ENCODE data around the gene MMP23B. TPM values are rescaled to one million over a fixed set of nuclear protein-coding genes. Genes with fewer than 3 reads are reported as not detected.
A peak's percentile ranks its signal among the peaks of the same experiment; 100 is the strongest.

The MMP23B gene
- polyA plus RNA-seq, 1 donor from 2014 or later = 0.93 TPM

GRCh38 chr1:1621173-1622009, 10.6 kb upstream of the MMP23B start:
- Mint-ChIP-seq H3K4me1 (peaks cover 0 to 6% (median 2%) of the 10 kb centered on the region in 3 donors), H3K9me3 (no peaks in the 10 kb centered on the region), H3K4me3 (peak overlapping the region in 1 of 4 donors; percentile 53), H3K36me3 (no peaks in the 10 kb centered on the region), H3K27ac (peak overlapping the region in 1 of 3 donors; percentile 70), H3K27me3 (no peaks in the 10 kb centered on the region)

DNA sequence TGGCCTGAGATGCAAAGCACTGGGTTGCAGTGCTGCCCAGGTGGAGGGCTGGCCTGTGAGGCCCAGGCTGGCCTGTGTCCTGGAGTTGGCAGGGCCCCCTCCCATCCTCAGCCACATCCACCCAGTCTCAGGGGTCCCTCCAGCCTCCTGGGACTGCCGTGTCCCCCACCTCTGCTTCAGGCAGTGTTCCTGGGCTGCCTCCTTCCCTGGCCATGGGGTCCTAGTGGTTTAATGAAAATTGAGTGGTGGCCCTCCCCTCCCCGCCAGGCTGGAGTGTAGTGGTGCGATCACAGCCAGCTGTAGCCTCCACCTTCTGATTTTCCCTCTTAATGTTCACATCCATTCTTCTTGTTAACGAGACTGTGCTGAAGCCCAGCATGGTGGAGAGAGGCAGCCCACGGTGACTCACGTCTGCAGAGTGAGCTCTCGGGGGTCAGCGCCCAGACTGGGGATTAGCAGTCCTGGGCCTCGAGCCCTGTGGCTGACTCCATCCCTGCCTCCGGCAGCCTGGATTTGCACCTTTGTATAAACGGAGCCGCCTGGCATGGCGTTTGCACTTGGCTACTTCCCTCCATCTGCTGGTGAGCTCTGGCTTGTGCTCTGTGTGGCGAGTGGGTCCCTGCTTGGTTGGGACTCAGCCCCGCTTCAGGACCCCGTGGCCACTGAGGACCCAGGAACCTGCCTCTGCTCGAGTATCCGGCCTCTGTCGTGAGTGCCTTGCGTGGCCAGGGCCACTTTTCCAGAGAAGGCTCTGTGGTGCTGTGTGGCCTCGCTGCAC, 9.8 kb upstream of the MMP23B start:
- H3K27me3 Mint-ChIP-seq = no peaks in the 10 kb centered on the region
- no peaks in the 10 kb centered on the region for H3K36me3 Mint-ChIP-seq
- H3K4me1 Mint-ChIP-seq = peaks cover 0 to 4% (median 2%) of the 10 kb centered on the region in 3 donors
- no peaks in the 10 kb centered on the region for H3K9me3 Mint-ChIP-seq
- peak overlapping the region in 2 of 4 donors; percentile 2 to 52 for H3K4me3 Mint-ChIP-seq
- H3K27ac Mint-ChIP-seq = peak overlapping the region in 1 of 3 donors; percentile 39

- Mint-ChIP-seq H3K9me3 (no peaks in the 10 kb centered on the region), H3K4me1 (peaks cover 0 to 2% (median 1%) of the 10 kb centered on the region in 3 donors), H3K27ac (peak overlapping the region in 1 of 3 donors; percentile 39), H3K27me3 (no peaks in the 10 kb centered on the region), H3K36me3 (no peaks in the 10 kb centered on the region), H3K4me3 (peak overlapping the region in 1 of 4 donors; percentile 52)
Observed at GRCh38 chr1:1622788-1623094, 9.2 kb upstream of the MMP23B start.

- Mint-ChIP-seq H3K4me3 (no peak overlapping the region), H3K27me3 (no peaks in the 10 kb centered on the region), H3K4me1 (peaks cover 0 to 2% (median 1%) of the 10 kb centered on the region in 3 donors), H3K27ac (no peak overlapping the region), H3K9me3 (no peaks in the 10 kb centered on the region), H3K36me3 (no peaks in the 10 kb centered on the region)
Observed at GRCh38 chr1:1623181-1623630, 8.8 kb upstream of the MMP23B start.

DNA sequence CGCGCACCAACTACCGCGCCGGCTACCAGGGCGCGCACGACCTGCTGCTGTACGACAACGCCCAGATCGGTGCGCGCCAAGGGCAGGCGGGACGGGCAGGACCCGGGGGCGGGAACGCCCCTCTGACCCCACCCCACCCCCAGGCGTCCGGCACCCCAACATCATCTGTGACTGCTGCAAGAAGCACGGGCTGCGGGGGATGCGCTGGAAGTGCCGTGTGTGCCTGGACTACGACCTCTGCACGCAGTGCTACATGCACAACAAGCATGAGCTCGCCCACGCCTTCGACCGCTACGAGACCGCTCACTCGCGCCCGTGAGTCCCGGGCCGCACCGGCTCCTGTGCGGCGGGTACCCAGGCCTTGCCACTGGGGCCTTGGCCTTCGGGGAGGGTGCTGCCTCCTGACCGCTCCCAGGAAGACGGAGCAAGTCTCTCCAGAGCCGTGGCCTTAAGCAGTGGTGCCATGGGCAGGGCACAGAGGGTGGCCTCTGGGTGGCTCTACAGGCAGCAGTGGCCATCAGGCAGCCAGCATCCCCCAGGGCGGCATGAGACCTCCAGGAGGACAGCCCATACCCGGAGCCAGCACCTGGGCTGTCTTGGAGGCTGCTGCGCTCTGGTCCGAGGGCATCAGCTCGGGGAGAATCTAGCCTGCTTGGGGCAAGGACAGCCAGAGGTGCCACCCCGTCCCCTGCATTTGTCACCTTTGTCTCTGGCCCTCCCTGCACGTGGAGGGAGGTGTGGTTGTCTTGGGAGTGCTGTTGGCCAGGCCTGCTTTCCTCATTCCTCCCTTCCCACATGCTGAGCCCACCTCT, 8.1 kb upstream of the MMP23B start:
- H3K27ac Mint-ChIP-seq = no peak overlapping the region
- H3K4me3 Mint-ChIP-seq = no peak overlapping the region
- H3K36me3 Mint-ChIP-seq = no peaks in the 10 kb centered on the region
- no peaks in the 10 kb centered on the region for H3K27me3 Mint-ChIP-seq
- no peaks in the 10 kb centered on the region for H3K9me3 Mint-ChIP-seq
- peaks cover 0 to 2% (median 1%) of the 10 kb centered on the region in 3 donors for H3K4me1 Mint-ChIP-seq

- Mint-ChIP-seq H3K9me3 (no peaks in the 10 kb centered on the region), H3K4me3 (no peak overlapping the region), H3K4me1 (peaks cover 0 to 2% (median 1%) of the 10 kb centered on the region in 3 donors), H3K36me3 (no peaks in the 10 kb centered on the region), H3K27ac (peak overlapping the region in 1 of 3 donors; percentile 72), H3K27me3 (no peaks in the 10 kb centered on the region)
Observed at GRCh38 chr1:1624443-1625403, 7.2 kb upstream of the MMP23B start.

DNA sequence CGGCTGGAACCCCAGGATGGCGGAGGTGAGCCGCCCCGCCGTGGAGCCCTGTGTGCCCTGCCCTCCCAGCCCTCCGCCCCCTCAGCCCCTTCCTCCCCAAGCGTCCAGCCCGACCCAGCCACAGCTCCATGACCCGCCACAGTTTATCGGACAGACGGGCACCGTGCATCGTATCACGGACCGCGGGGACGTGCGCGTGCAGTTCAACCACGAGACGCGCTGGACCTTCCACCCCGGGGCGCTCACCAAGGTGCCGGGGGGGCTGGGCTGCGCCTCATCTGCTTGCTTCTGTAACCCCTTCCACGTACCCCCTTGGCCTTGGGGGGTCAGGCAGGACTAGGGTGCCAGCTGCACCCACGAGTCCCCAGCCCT, 6.6 kb upstream of the MMP23B start:
- peaks cover 2% of the 10 kb centered on the region for H3K27me3 Mint-ChIP-seq
- H3K27ac Mint-ChIP-seq = no peak overlapping the region
- peaks cover 0 to 5% (median 3%) of the 10 kb centered on the region in 3 donors for H3K4me1 Mint-ChIP-seq
- peak overlapping the region in 1 of 4 donors; percentile 22 for H3K4me3 Mint-ChIP-seq
- peaks cover 2% of the 10 kb centered on the region for H3K36me3 Mint-ChIP-seq
- H3K9me3 Mint-ChIP-seq = peaks cover 0 to 2% (median 0%) of the 10 kb centered on the region in 3 donors

DNA sequence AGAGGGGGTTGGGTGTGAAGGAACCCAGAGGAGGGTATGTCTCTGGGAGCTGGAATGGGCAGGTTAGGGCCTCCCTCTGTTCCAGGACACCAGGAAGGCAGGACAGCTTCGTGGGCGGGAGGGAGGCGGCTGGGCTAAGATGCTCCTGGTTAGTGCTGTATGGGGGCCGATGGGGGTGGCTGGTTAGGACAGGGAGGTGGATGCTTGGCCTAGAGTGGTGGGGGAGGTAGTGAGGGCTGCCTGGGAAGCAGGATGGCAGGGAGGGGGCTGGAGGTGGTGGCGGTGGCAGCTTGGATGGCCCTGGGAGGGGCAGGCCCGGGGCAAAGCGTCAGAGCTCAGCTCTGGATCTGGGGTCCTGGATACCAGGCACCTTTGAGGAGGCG, 6.2 kb upstream of the MMP23B start:
- Mint-ChIP-seq H3K27me3 (peaks cover 2% of the 10 kb centered on the region), H3K4me1 (peaks cover 0 to 5% (median 3%) of the 10 kb centered on the region in 3 donors), H3K27ac (peak overlapping the region in 1 of 3 donors; percentile 48), H3K9me3 (peaks cover 0 to 2% (median 0%) of the 10 kb centered on the region in 3 donors), H3K4me3 (peak overlapping the region in 1 of 4 donors; percentile 22), H3K36me3 (peaks cover 2% of the 10 kb centered on the region)

DNA sequence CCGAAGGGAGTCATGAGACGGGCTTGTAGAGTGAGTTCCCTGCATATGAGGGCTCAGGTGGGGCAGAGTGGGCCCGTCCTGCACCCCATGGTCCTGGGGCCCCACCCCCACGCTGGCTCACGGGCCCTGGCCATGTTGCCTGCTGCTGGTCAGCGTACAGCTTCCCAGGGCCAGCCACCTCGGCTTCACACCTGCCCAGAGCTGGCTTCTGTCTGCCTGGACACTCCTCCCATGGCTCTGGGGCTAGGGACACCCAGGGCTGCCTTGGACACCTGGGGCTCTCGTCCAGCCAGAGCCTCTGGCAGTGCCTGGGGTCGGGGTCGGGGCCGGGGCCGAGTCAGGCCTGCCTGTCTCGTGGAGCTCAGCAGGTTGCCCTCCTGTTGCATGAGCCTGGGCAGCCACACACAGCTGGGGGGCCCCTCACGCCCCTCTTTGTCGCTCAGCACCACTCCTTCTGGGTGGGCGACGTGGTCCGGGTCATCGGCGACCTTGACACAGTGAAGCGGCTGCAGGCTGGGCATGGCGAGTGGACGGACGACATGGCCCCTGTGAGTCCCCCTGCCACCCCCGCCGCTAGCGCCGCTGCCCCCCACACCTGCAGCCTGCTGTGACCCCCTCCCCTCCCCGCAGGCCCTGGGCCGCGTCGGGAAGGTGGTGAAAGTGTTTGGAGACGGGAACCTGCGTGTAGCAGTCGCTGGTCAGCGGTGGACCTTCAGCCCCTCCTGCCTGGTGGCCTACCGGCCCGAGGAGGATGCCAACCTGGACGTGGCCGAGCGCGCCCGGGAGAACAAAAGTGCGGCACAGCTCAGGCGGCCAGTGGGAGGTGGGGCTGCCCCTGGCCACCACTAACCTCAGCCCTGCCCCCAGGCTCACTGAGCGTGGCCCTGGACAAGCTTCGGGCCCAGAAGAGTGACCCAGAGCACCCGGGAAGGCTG, 5.5 kb upstream of the MMP23B start:
- peak overlapping the region in 1 of 3 donors; percentile 48 for H3K27ac Mint-ChIP-seq
- peaks cover 0 to 2% (median 0%) of the 10 kb centered on the region in 3 donors for H3K9me3 Mint-ChIP-seq
- H3K4me3 Mint-ChIP-seq = no peak overlapping the region
- peaks cover 0 to 5% (median 3%) of the 10 kb centered on the region in 3 donors for H3K4me1 Mint-ChIP-seq
- peaks cover 2% of the 10 kb centered on the region for H3K27me3 Mint-ChIP-seq
- peaks cover 2% of the 10 kb centered on the region for H3K36me3 Mint-ChIP-seq

DNA sequence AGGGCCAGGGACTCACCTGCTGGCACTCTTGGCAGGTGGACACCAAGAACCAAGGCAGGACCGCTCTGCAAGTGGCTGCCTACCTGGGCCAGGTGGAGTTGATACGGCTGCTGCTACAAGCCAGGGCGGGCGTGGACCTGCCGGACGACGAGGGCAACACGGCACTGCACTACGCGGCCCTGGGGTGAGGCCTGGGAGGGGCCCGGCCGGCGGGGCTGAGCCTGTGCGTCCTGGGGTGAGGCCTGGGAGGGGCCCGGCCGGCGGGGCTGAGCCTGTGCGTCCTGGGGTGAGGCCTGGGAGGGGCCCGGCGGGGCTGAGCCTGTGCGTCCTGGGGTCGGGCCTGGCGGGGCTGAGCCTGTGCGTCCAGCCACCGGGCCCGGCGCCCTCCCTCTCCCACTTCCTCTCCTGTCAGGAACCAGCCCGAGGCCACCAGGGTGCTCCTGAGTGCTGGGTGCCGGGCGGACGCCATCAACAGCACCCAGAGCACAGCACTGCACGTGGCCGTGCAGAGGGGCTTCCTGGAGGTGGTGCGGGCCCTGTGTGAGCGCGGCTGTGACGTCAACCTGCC, 4.6 kb upstream of the MMP23B start:
- Mint-ChIP-seq H3K36me3 (peaks cover 2% of the 10 kb centered on the region), H3K27ac (peak overlapping the region in 2 of 3 donors; percentile 42 to 63), H3K9me3 (peaks cover 0 to 2% (median 0%) of the 10 kb centered on the region in 3 donors), H3K4me1 (peaks cover 0 to 5% (median 3%) of the 10 kb centered on the region in 3 donors), H3K27me3 (peaks cover 4% of the 10 kb centered on the region), H3K4me3 (peak overlapping the region in 1 of 4 donors; percentile 27)

GRCh38 chr1:1627829-1628753, 3.9 kb upstream of the MMP23B start:
- Mint-ChIP-seq H3K9me3 (peaks cover 0 to 2% (median 0%) of the 10 kb centered on the region in 3 donors), H3K27ac (peak overlapping the region in 2 of 3 donors; percentile 42 to 63), H3K36me3 (peaks cover 2% of the 10 kb centered on the region), H3K27me3 (peaks cover 4% of the 10 kb centered on the region), H3K4me1 (peaks cover 0 to 3% (median 2%) of the 10 kb centered on the region in 3 donors), H3K4me3 (peak overlapping the region in 2 of 4 donors; percentile 8 to 66)

Data from IgD-negative memory B cell (primary cell).